Measurements from ENCODE around the gene PCGF1.

The PCGF1 gene

DNA sequence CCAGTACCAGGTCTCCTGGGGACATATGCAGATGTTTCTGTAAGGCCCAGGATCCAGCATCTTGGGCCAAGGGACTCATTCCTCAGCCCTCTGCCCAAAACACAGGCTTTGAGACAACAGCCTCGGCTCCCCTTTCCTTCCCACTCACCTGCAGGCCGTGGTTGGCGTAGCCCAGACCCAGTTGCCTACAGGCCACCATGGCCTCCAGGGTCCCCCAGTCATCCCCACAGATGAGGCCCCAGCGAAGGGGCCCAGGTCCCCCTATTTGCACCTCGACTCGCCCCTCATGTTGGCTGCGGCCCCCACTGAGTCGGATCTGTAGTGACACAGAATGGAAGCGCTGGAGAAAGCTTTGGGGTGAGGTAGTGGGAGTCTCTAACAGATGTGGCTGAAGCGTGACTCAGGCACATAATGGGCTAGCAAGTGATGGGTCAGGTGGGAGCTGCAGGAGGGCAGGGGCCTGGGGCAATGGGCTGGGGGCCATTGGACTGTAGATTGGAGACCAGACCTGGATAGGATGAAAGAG is 28.0 kb upstream of the PCGF1 start:
- H3K4me3 ChIP-seq (replicated peaks; ENCODE audit: insufficient read depth, low read length), result no peak overlapping the region
- no peaks in the 10 kb centered on the region for H3K27me3 ChIP-seq (ENCODE audit: insufficient read depth, poor library complexity, severe bottlenecking)
- TF ChIP-seq GABPA (IDR thresholded peaks at IDR 0.05; ENCODE audit: low read depth) (no peak), SPI1 (IDR thresholded peaks at IDR 0.05; ENCODE audit: borderline replicate concordance, low read depth) (no peak), POLR2AphosphoS5 (IDR thresholded peaks at IDR 0.05; ENCODE audit: low read depth) (no peak)
- TF ChIP-seq, protein P1, sequence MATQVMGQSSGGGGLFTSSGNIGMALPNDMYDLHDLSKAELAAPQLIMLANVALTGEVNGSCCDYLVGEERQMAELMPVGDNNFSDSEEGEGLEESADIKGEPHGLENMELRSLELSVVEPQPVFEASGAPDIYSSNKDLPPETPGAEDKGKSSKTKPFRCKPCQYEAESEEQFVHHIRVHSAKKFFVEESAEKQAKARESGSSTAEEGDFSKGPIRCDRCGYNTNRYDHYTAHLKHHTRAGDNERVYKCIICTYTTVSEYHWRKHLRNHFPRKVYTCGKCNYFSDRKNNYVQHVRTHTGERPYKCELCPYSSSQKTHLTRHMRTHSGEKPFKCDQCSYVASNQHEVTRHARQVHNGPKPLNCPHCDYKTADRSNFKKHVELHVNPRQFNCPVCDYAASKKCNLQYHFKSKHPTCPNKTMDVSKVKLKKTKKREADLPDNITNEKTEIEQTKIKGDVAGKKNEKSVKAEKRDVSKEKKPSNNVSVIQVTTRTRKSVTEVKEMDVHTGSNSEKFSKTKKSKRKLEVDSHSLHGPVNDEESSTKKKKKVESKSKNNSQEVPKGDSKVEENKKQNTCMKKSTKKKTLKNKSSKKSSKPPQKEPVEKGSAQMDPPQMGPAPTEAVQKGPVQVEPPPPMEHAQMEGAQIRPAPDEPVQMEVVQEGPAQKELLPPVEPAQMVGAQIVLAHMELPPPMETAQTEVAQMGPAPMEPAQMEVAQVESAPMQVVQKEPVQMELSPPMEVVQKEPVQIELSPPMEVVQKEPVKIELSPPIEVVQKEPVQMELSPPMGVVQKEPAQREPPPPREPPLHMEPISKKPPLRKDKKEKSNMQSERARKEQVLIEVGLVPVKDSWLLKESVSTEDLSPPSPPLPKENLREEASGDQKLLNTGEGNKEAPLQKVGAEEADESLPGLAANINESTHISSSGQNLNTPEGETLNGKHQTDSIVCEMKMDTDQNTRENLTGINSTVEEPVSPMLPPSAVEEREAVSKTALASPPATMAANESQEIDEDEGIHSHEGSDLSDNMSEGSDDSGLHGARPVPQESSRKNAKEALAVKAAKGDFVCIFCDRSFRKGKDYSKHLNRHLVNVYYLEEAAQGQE (IDR thresholded peaks at IDR 0.05; ENCODE audit: insufficient replicate concordance, low read depth), result no peak
- TF ChIP-seq, protein P2, sequence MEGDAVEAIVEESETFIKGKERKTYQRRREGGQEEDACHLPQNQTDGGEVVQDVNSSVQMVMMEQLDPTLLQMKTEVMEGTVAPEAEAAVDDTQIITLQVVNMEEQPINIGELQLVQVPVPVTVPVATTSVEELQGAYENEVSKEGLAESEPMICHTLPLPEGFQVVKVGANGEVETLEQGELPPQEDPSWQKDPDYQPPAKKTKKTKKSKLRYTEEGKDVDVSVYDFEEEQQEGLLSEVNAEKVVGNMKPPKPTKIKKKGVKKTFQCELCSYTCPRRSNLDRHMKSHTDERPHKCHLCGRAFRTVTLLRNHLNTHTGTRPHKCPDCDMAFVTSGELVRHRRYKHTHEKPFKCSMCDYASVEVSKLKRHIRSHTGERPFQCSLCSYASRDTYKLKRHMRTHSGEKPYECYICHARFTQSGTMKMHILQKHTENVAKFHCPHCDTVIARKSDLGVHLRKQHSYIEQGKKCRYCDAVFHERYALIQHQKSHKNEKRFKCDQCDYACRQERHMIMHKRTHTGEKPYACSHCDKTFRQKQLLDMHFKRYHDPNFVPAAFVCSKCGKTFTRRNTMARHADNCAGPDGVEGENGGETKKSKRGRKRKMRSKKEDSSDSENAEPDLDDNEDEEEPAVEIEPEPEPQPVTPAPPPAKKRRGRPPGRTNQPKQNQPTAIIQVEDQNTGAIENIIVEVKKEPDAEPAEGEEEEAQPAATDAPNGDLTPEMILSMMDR (IDR thresholded peaks at IDR 0.05; ENCODE audit: insufficient read depth, low read length), result no peak
- H3K27ac ChIP-seq (replicated peaks), result no peak overlapping the region
- no peak for DNase-seq (ENCODE audit: low read depth in 1 of 2, low spot score in 1 of 2)

DNA sequence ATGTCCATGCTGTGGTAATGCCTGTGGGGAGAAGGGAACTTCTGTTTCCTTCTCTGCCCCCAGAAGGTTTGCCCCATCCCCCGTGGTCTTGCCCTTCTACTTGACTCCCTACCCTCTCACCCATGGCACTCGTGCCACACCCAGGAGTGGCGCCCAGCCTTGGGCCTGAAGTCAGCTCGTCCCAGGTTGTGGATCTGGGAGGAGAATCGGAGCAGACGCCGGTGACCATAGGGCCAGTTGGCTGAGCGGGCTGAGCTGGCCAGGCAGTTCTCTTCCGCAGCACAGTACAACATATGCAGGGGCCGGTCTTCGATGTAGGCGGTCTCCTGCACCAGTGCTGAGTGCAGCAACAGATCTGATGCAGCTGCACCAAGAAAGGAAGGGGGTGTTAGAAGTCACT is 26.9 kb upstream of the PCGF1 start:
- TF ChIP-seq POLR2AphosphoS5 (IDR thresholded peaks at IDR 0.05; ENCODE audit: low read depth) (no peak), SPI1 (IDR thresholded peaks at IDR 0.05; ENCODE audit: borderline replicate concordance, low read depth) (no peak)
- TF ChIP-seq, protein P1 (IDR thresholded peaks at IDR 0.05; ENCODE audit: insufficient replicate concordance, low read depth), result no peak
- Histone ChIP-seq H3K27me3 (ENCODE audit: insufficient read depth, poor library complexity, severe bottlenecking) (no peaks in the 10 kb centered on the region), H3K27ac (replicated peaks) (no peak overlapping the region), H3K4me3 (replicated peaks; ENCODE audit: insufficient read depth, low read length) (no peak overlapping the region)
- DNase-seq (ENCODE audit: low read depth in 1 of 2, low spot score in 1 of 2), result no peak

DNA sequence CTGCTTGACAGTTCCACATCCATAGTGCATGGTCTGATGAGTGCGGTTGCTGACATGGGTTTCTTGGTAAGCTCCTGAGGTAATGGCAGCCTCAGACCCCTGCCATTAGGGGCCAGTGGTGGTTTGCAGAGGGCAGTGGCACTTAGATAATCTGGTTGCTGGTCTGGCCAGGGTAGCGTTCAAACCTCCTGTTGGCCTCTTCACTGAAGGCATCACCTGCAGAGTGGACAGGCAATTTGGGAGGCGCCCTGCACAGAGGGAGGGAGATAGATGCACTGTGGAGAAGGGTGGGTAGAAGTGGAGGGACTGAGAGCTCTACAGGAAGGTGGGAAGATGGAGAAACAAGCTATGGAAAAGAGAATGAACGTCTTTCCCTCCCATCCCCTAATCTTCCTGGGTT is 26.0 kb upstream of the PCGF1 start:
- TF ChIP-seq, protein P2 (IDR thresholded peaks at IDR 0.05; ENCODE audit: insufficient read depth, low read length), result no peak
- TF ChIP-seq POLR2AphosphoS5 (IDR thresholded peaks at IDR 0.05; ENCODE audit: low read depth) (no peak; the same call in 1 of the 2 replicates), SPI1 (IDR thresholded peaks at IDR 0.05; ENCODE audit: borderline replicate concordance, low read depth) (no peak), GABPA (IDR thresholded peaks at IDR 0.05; ENCODE audit: low read depth) (no peak)
- TF ChIP-seq, protein P1 (IDR thresholded peaks at IDR 0.05; ENCODE audit: insufficient replicate concordance, low read depth), result no peak
- no peak for DNase-seq (ENCODE audit: low read depth in 1 of 2, low spot score in 1 of 2)
- Histone ChIP-seq H3K4me3 (replicated peaks; ENCODE audit: insufficient read depth, low read length) (no peak overlapping the region), H3K27ac (replicated peaks) (no peak overlapping the region), H3K27me3 (ENCODE audit: insufficient read depth, poor library complexity, severe bottlenecking) (no peaks in the 10 kb centered on the region)

All from HL-60 (cell line).